Measurements from ENCODE around the gene DRD4. TPM values are rescaled to one million over a fixed set of nuclear protein-coding genes. Genes with fewer than 3 reads are reported as not detected.
"Not testable (repeated sequence)": the region's sequence is repeated elsewhere in the genome, so short reads cannot be mapped to it uniquely, and the experiment has no call there.

The DRD4 gene
- total RNA-seq, 3 donors from 2014 or later: 0.13 to 0.28 TPM; not detected in 1

GRCh38 chr11:686451-687243 lies 49.6 kb downstream of the DRD4 start:
- ATAC-seq: no peak
- peaks cover 39% of the 10 kb centered on the region for H3K36me3 Mint-ChIP-seq (ENCODE audit: insufficient read depth)
- peaks cover 13% of the 10 kb centered on the region for H3K4me1 Mint-ChIP-seq (ENCODE audit: low read depth)
- DNase-seq: no peak
- H3K9me3 Mint-ChIP-seq: no peaks in the 10 kb centered on the region
- H3K27me3 Mint-ChIP-seq (ENCODE audit: low read depth): no peaks in the 10 kb centered on the region
- no peak overlapping the region for H3K4me3 Mint-ChIP-seq

DNA sequence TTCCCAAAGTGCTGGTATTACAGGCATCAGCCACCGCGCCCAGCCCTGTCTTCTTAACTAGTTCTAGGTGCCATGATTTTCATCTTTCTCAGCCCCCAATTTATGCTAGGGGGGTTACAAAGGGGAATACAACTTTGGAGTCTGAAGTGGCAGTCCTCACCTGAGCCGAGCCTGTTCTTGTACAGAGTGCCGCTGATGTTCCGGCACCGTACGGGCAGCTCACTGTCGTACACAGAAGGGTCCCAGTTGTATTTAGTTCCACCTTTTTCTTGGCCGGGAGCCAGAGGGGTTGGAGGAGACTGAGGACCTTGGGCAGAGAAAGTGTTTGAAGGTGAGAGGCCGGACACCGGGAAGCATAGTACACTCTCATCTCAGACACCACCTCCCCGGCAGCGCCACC lies 50.7 kb downstream of the DRD4 start:
- Mint-ChIP-seq H3K27me3 (ENCODE audit: low read depth) (no peaks in the 10 kb centered on the region), H3K4me3 (no peak overlapping the region), H3K9me3 (no peaks in the 10 kb centered on the region), H3K4me1 (ENCODE audit: low read depth) (peaks cover 22% of the 10 kb centered on the region), H3K36me3 (ENCODE audit: insufficient read depth) (peaks cover 29% of the 10 kb centered on the region)
- DNase-seq: no peak
- no peak for ATAC-seq

DNA sequence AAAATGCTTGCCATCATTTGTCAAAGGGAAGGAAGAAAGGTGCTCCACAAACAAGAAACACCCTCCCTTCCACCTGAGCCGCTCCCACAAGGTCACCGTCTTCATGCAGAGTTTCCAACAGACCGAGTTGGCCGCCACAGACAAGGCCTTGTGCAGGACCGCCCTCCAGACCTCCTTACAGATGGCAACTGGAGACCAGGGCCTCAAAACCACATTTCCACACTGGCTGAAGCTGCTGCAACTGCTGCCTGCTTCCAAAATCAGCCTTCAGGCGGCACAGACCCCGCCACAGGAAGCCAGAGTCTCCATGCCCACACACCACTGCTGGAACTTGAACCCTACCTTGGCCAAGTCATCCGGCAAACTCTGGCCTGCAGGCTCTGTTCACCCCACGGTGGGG lies 51.6 kb downstream of the DRD4 start:
- no peaks in the 10 kb centered on the region for H3K27me3 Mint-ChIP-seq (ENCODE audit: low read depth)
- DNase-seq (no peak), ATAC-seq (no peak)
- H3K4me1 Mint-ChIP-seq (ENCODE audit: low read depth): peaks cover 32% of the 10 kb centered on the region
- no peaks in the 10 kb centered on the region for H3K9me3 Mint-ChIP-seq
- no peak overlapping the region for H3K4me3 Mint-ChIP-seq
- H3K36me3 Mint-ChIP-seq (ENCODE audit: insufficient read depth): peaks cover 20% of the 10 kb centered on the region

DNA sequence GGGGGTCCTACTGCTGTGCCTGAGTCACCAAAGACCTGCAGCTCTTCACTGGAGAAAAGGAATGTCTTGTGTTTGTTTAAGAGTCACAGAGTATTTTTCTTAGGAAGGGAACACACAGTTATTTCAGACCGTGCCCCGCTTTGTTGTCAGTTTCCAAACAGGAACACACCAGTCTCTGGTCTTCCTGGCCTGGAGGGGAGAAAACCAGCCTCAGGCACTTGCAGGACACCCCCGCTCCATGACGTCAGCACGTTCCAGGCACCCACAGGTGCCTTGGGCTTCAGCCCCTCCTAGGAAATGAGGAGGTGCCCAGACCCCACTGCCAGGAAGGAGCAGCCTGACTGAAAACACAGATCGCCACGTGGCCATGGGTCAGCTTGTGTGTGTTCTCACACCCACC lies 52.6 kb downstream of the DRD4 start:
- Mint-ChIP-seq H3K4me1 (ENCODE audit: low read depth) (peaks cover 32% of the 10 kb centered on the region), H3K36me3 (ENCODE audit: insufficient read depth) (peaks cover 14% of the 10 kb centered on the region), H3K27me3 (ENCODE audit: low read depth) (no peaks in the 10 kb centered on the region), H3K9me3 (no peaks in the 10 kb centered on the region), H3K4me3 (no peak overlapping the region)
- ATAC-seq (no peak), DNase-seq (no peak)

GRCh38 chr11:690244-690643 lies 53.2 kb downstream of the DRD4 start:
- H3K4me3 Mint-ChIP-seq; DNase-seq; ATAC-seq; H3K27me3 Mint-ChIP-seq (ENCODE audit: low read depth); H3K9me3 Mint-ChIP-seq: not testable (repeated sequence)
- Mint-ChIP-seq H3K4me1 (ENCODE audit: low read depth) (peaks cover 32% of the 10 kb centered on the region), H3K36me3 (ENCODE audit: insufficient read depth) (peaks cover 12% of the 10 kb centered on the region)

Other genes starting within 250 kb of the DRD4 start
- gene PKP3, start 243.1 kb upstream of the DRD4 start, total RNA-seq: under 1 TPM; 0.11 to 0.40 (median 0.16) TPM
- gene SIGIRR, start 222.3 kb upstream of the DRD4 start, total RNA-seq: 10 to 100 TPM; 26.7 to 29.3 (median 29.2) TPM
- 10 to 100 TPM; 16.5 to 21.7 (median 20.4) TPM for gene ANO9, start 195.3 kb upstream of the DRD4 start, total RNA-seq
- gene PTDSS2, start 187.0 kb upstream of the DRD4 start, total RNA-seq: 10 to 100 TPM; 25.7 to 30.9 (median 29.1) TPM
- gene RNH1, start 130.0 kb upstream of the DRD4 start, total RNA-seq: 100 to 1,000 TPM; 159 to 172 (median 160) TPM
- gene HRAS, start 101.7 kb upstream of the DRD4 start, total RNA-seq: 100 to 1,000 TPM in 1 of 3 donors, 10 to 100 TPM in 2; 92.2 to 108 (median 95.0) TPM
- 1 to 10 TPM; 1.4 to 2.7 (median 1.7) TPM for gene LRRC56, start 99.7 kb upstream of the DRD4 start, total RNA-seq
- 1 to 10 TPM in 2 of 3 donors, under 1 TPM in 1; 0.71 to 1.3 (median 1.1) TPM for gene LMNTD2, start 76.5 kb upstream of the DRD4 start, total RNA-seq
- gene RASSF7, start 76.3 kb upstream of the DRD4 start, total RNA-seq: 10 to 100 TPM; 15.1 to 17.4 (median 16.1) TPM
- 10 to 100 TPM; 57.7 to 59.2 (median 57.7) TPM for gene PHRF1, start 60.8 kb upstream of the DRD4 start, total RNA-seq
- 10 to 100 TPM; 16.3 to 26.7 (median 17.7) TPM for gene IRF7, start 21.3 kb upstream of the DRD4 start, total RNA-seq
- gene CDHR5, start 12.3 kb upstream of the DRD4 start, total RNA-seq: not detected
- not detected for gene SCT, start 10.1 kb upstream of the DRD4 start, total RNA-seq
- gene DEAF1, start 58.0 kb downstream of the DRD4 start, total RNA-seq: 10 to 100 TPM; 53.1 to 59.6 (median 54.5) TPM
- gene TMEM80, start 58.5 kb downstream of the DRD4 start, total RNA-seq: 1 to 10 TPM; 6.8 to 7.5 (median 7.0) TPM
- gene EPS8L2, start 69.0 kb downstream of the DRD4 start, total RNA-seq: 10 to 100 TPM in 1 of 3 donors, 1 to 10 TPM in 2; 5.2 to 13.0 (median 7.0) TPM
- 100 to 1,000 TPM; 281 to 316 (median 313) TPM for gene TALDO1, start 110.2 kb downstream of the DRD4 start, total RNA-seq
- gene GATD1, start 140.2 kb downstream of the DRD4 start, total RNA-seq: 10 to 100 TPM; 48.3 to 49.8 (median 49.7) TPM
- gene CEND1, start 152.8 kb downstream of the DRD4 start, total RNA-seq: 1 to 10 TPM; 1.6 to 1.8 (median 1.7) TPM
- gene SLC25A22, start 161.0 kb downstream of the DRD4 start, total RNA-seq: 100 to 1,000 TPM; 156 to 166 (median 161) TPM
- 10 to 100 TPM; 12.6 to 18.4 (median 17.5) TPM for gene PIDD1, start 168.0 kb downstream of the DRD4 start, total RNA-seq
- gene RPLP2, start 172.7 kb downstream of the DRD4 start, total RNA-seq: 1,000 to 10,000 TPM; 3,528 to 3,995 (median 3,711) TPM
- gene PNPLA2, start 181.6 kb downstream of the DRD4 start, total RNA-seq: 10 to 100 TPM; 55.5 to 62.4 (median 60.2) TPM
- under 1 TPM; 0.18 to 0.30 (median 0.28) TPM for gene CRACR2B, start 190.7 kb downstream of the DRD4 start, total RNA-seq
- gene CD151, start 195.7 kb downstream of the DRD4 start, total RNA-seq: 10 to 100 TPM; 33.5 to 39.2 (median 35.6) TPM
- 100 to 1,000 TPM; 167 to 183 (median 174) TPM for gene POLR2L, start 205.3 kb downstream of the DRD4 start, total RNA-seq
- gene TSPAN4, start 205.6 kb downstream of the DRD4 start, total RNA-seq: 1 to 10 TPM; 4.6 to 6.0 (median 5.7) TPM